ENCODE data around the gene MRNIP. TPM values are rescaled to one million over a fixed set of nuclear protein-coding genes. Genes with fewer than 3 reads are reported as not detected.

MRNIP gene
- total RNA-seq, 2 experiments from 2014 or later, result 11.7 to 16.8 TPM

GRCh38 chr5:179882338-179882737 is 23.7 kb upstream of the MRNIP start:
- H3K27ac Mint-ChIP-seq, result no peak overlapping the region
- peaks cover 2% of the 10 kb centered on the region for H3K4me1 Mint-ChIP-seq
- H3K36me3 Mint-ChIP-seq (ENCODE audit: low read depth), result peaks cover 65% of the 10 kb centered on the region
- ChIA-PET CTCF (interaction anchor here (0.6 to 1.5 kb wide), 3 partner anchors 13 to 34 kb away, joined by 3 to 4 read pairs (median 3); partner anchors contain the start of gene TBC1D9B), POLR2A (interaction anchor here (0.6 kb wide), 1 partner anchor 157 kb away, joined by 3 read pairs; no protein-coding TSS in a partner anchor)
- DNase-seq, result no peak
- H3K9me3 Mint-ChIP-seq, result peaks cover 15% of the 10 kb centered on the region
- H3K4me3 Mint-ChIP-seq, result no peak overlapping the region
- no peaks in the 10 kb centered on the region for H3K27me3 Mint-ChIP-seq

GRCh38 chr5:179880848-179881590 is 22.4 kb upstream of the MRNIP start:
- DNase-seq, result no peak
- Mint-ChIP-seq H3K36me3 (ENCODE audit: low read depth) (peaks cover 55% of the 10 kb centered on the region), H3K9me3 (peaks cover 15% of the 10 kb centered on the region), H3K27ac (no peak overlapping the region), H3K4me3 (no peak overlapping the region), H3K4me1 (peaks cover 2% of the 10 kb centered on the region), H3K27me3 (no peaks in the 10 kb centered on the region)
- ChIA-PET CTCF (interaction anchor here (0.6 to 1.1 kb wide), 3 partner anchors 15 to 494 kb away, joined by 3 to 4 read pairs (median 4); partner anchors contain the start of gene TBC1D9B), POLR2A (no interaction called here)

GRCh38 chr5:179880066-179880650 is 21.5 kb upstream of the MRNIP start:
- Mint-ChIP-seq H3K27ac (no peak overlapping the region), H3K9me3 (peaks cover 15% of the 10 kb centered on the region), H3K4me3 (no peak overlapping the region), H3K27me3 (no peaks in the 10 kb centered on the region), H3K4me1 (peaks cover 2% of the 10 kb centered on the region), H3K36me3 (ENCODE audit: low read depth) (peaks cover 46% of the 10 kb centered on the region)
- DNase-seq, result no peak
- POLR2A ChIA-PET, result no interaction called here
- CTCF ChIA-PET, result no interaction called here

- Mint-ChIP-seq H3K4me3 (no peak overlapping the region), H3K27ac (no peak overlapping the region), H3K36me3 (ENCODE audit: low read depth) (peaks cover 41% of the 10 kb centered on the region), H3K27me3 (no peaks in the 10 kb centered on the region), H3K4me1 (peaks cover 2% of the 10 kb centered on the region), H3K9me3 (peaks cover 11% of the 10 kb centered on the region)
- CTCF ChIA-PET, result interaction anchor here (1.2 kb wide), 1 partner anchor 10 kb away, joined by 3 read pairs; no protein-coding TSS in a partner anchor
- no peak for DNase-seq
- POLR2A ChIA-PET, result no interaction called here
These were observed 21.0 kb upstream of the MRNIP start for GRCh38 chr5:179879690-179880010.

GRCh38 chr5:179879003-179879689 is 20.5 kb upstream of the MRNIP start:
- Mint-ChIP-seq H3K9me3 (peaks cover 8% of the 10 kb centered on the region), H3K27me3 (no peaks in the 10 kb centered on the region), H3K36me3 (ENCODE audit: low read depth) (peaks cover 36% of the 10 kb centered on the region), H3K4me3 (no peak overlapping the region), H3K27ac (no peak overlapping the region), H3K4me1 (peaks cover 2% of the 10 kb centered on the region)
- ChIA-PET POLR2A (no interaction called here), CTCF (interaction anchor here (0.7 to 1.2 kb wide), 3 partner anchors 10 to 25 kb away, joined by 3 to 4 read pairs (median 3); no protein-coding TSS in a partner anchor)
- DNase-seq, result no peak

DNA sequence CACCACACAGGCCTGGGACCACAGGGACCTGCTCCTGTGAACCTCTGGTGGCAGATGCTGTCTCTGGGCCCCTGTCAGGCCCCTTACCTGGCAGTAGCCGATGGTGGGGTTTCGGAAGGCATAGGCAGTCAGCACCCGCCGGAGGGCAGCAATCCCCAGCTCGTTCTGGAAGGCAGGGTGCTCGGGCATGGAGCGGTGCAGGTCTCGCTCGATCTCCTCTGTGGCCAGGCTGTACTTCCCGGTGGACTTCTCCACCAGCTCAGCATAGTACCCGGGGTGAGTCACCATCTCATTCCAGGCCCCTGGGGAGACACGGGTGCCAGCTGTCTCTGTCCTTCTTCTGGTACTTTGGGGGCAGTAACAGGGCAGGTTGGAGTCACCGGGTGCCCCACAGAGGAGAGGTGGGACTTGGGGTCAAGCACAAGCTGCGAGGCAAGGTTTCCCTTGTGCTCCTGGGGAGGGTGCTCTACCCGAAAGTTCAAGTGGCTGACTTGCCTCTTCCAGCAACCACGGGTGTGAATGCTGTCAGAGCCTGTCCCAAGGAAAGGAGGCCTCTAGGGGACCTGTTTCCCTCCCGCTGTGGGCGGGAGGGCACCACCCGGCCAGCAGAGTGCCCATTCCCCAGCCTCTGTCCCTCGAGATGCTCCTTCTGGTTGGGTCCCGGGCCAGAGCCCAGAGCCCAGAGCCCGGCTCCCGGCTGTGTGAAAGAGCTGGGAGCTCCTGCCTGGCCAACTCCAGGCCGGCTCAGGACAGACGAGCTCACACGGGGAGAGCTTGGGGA is 19.8 kb upstream of the MRNIP start:
- ChIA-PET POLR2A (no interaction called here), CTCF (interaction anchor here (0.6 to 1.2 kb wide), 6 partner anchors 9 to 178 kb away, joined by 3 to 4 read pairs (median 3); no protein-coding TSS in a partner anchor)
- Mint-ChIP-seq H3K4me3 (no peak overlapping the region), H3K27me3 (no peaks in the 10 kb centered on the region), H3K9me3 (peaks cover 5% of the 10 kb centered on the region), H3K4me1 (peaks cover 2% of the 10 kb centered on the region), H3K27ac (no peak overlapping the region), H3K36me3 (ENCODE audit: low read depth) (peaks cover 29% of the 10 kb centered on the region)
- no peak for DNase-seq

- H3K9me3 Mint-ChIP-seq, result no peaks in the 10 kb centered on the region
- H3K36me3 Mint-ChIP-seq (ENCODE audit: low read depth), result peaks cover 13% of the 10 kb centered on the region
- ChIA-PET CTCF (interaction anchor here (0.7 kb wide), 1 partner anchor 22 kb away, joined by 3 read pairs; no protein-coding TSS in a partner anchor), POLR2A (no interaction called here)
- no peak overlapping the region for H3K27ac Mint-ChIP-seq
- DNase-seq, result no peak
- peaks cover 2% of the 10 kb centered on the region for H3K4me1 Mint-ChIP-seq
- no peaks in the 10 kb centered on the region for H3K27me3 Mint-ChIP-seq
- H3K4me3 Mint-ChIP-seq, result no peak overlapping the region
These were observed 18.0 kb upstream of the MRNIP start for GRCh38 chr5:179876610-179876952.

GRCh38 chr5:179875741-179876609 is 17.4 kb upstream of the MRNIP start:
- H3K27me3 Mint-ChIP-seq, result no peaks in the 10 kb centered on the region
- POLR2A ChIA-PET, result no interaction called here
- H3K36me3 Mint-ChIP-seq (ENCODE audit: low read depth), result peaks cover 8% of the 10 kb centered on the region
- CTCF ChIA-PET, result interaction anchor here (0.7 to 1.1 kb wide), 2 partner anchors 13 to 22 kb away, joined by 3 read pairs; no protein-coding TSS in a partner anchor
- DNase-seq, result no peak
- no peak overlapping the region for H3K27ac Mint-ChIP-seq
- no peak overlapping the region for H3K4me3 Mint-ChIP-seq
- peaks cover 2% of the 10 kb centered on the region for H3K4me1 Mint-ChIP-seq
- no peaks in the 10 kb centered on the region for H3K9me3 Mint-ChIP-seq

- ChIA-PET CTCF (interaction anchor here (1.1 kb wide), 1 partner anchor 14 kb away, joined by 3 read pairs; no protein-coding TSS in a partner anchor), POLR2A (no interaction called here)
- DNase-seq, result no peak
- no peaks in the 10 kb centered on the region for H3K27me3 Mint-ChIP-seq
- H3K9me3 Mint-ChIP-seq, result no peaks in the 10 kb centered on the region
- peaks cover 8% of the 10 kb centered on the region for H3K36me3 Mint-ChIP-seq (ENCODE audit: low read depth)
- no peak overlapping the region for H3K4me3 Mint-ChIP-seq
- H3K4me1 Mint-ChIP-seq, result peaks cover 2% of the 10 kb centered on the region
- H3K27ac Mint-ChIP-seq, result no peak overlapping the region
These were observed 16.1 kb upstream of the MRNIP start for GRCh38 chr5:179874536-179875292.

DNA sequence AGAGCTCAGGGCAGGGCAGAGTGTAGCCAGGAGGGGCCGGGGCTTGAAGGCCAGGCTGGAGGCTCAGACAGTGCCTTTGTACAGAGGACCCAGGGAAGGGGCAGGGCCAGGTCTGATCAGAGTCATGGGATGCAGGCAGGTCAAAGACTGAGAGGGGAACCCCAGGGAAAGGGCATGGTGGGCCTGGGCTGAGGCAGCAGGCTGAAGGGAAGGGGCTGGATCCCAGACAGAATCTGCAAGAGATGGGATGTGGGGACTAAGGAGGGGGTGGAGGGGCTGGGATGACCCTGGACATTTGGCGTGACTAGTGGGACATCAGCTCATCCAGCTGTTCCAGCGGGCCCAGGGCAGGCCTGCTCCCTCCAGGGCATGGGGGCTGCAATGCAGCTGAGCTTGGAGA is 15.5 kb upstream of the MRNIP start:
- no peak for DNase-seq
- ChIA-PET CTCF (interaction anchor here (0.6 to 1.0 kb wide), 2 partner anchors 12 to 115 kb away, joined by 3 to 4 read pairs; no protein-coding TSS in a partner anchor), POLR2A (no interaction called here)
- Mint-ChIP-seq H3K36me3 (ENCODE audit: low read depth) (peaks cover 8% of the 10 kb centered on the region), H3K27ac (no peak overlapping the region), H3K27me3 (no peaks in the 10 kb centered on the region), H3K4me1 (peaks cover 2% of the 10 kb centered on the region), H3K4me3 (no peak overlapping the region), H3K9me3 (no peaks in the 10 kb centered on the region)

- H3K27ac Mint-ChIP-seq, result no peak overlapping the region
- ChIA-PET POLR2A (no interaction called here), CTCF (interaction anchor here (0.6 to 1.0 kb wide), 2 partner anchors 12 to 115 kb away, joined by 3 to 4 read pairs; no protein-coding TSS in a partner anchor)
- H3K4me3 Mint-ChIP-seq, result no peak overlapping the region
- peaks cover 8% of the 10 kb centered on the region for H3K36me3 Mint-ChIP-seq (ENCODE audit: low read depth)
- no peaks in the 10 kb centered on the region for H3K9me3 Mint-ChIP-seq
- H3K27me3 Mint-ChIP-seq, result no peaks in the 10 kb centered on the region
- DNase-seq, result no peak
- H3K4me1 Mint-ChIP-seq, result peaks cover 2% of the 10 kb centered on the region
These were observed 15.0 kb upstream of the MRNIP start for GRCh38 chr5:179873588-179874110.
